ENCODE measurements around the gene MARCHF9. TPM values are rescaled to one million over a fixed set of nuclear protein-coding genes. Genes with fewer than 3 reads are reported as not detected.

Gene MARCHF9
- total RNA-seq, 1 donor from 2014 or later = 4.7 TPM

GRCh38 chr12:57806677-57807076, 51.8 kb downstream of the MARCHF9 start:
- Histone ChIP-seq H3K9me3 (ENCODE audit: control insufficient read depth in 3 of 3, low read length in 3 of 3) (no peaks in the 10 kb centered on the region), H3K27me3 (ENCODE audit: control insufficient read depth in 3 of 3, insufficient read depth in 3 of 3, low read length in 3 of 3) (no peaks in the 10 kb centered on the region), H3K27ac (ENCODE audit: low read depth, low read length) (no peak overlapping the region), H3K9ac (ENCODE audit: low read depth in 1 of 3, low read length in 3 of 3) (no peak overlapping the region), H3K4me3 (ENCODE audit: low read length in 3 of 3) (no peak overlapping the region), H3K36me3 (ENCODE audit: control insufficient read depth in 3 of 3, insufficient read depth in 3 of 3, low read length in 3 of 3) (peaks cover 72 to 88% (median 84%) of the 10 kb centered on the region in 3 donors), H3K4me1 (ENCODE audit: control insufficient read depth in 3 of 3, insufficient read depth in 3 of 3, low read length in 3 of 3) (peaks cover 0 to 4% (median 3%) of the 10 kb centered on the region in 3 donors)

GRCh38 chr12:57807285-57807684, 52.4 kb downstream of the MARCHF9 start:
- H3K9ac ChIP-seq (ENCODE audit: low read depth in 1 of 3, low read length in 3 of 3) = no peak overlapping the region
- H3K9me3 ChIP-seq (ENCODE audit: control insufficient read depth in 3 of 3, low read length in 3 of 3) = no peaks in the 10 kb centered on the region
- peaks cover 70 to 88% (median 83%) of the 10 kb centered on the region in 3 donors for H3K36me3 ChIP-seq (ENCODE audit: control insufficient read depth in 3 of 3, insufficient read depth in 3 of 3, low read length in 3 of 3)
- H3K27ac ChIP-seq (ENCODE audit: low read depth, low read length) = no peak overlapping the region
- H3K4me3 ChIP-seq (ENCODE audit: low read length in 3 of 3) = no peak overlapping the region
- H3K27me3 ChIP-seq (ENCODE audit: control insufficient read depth in 3 of 3, insufficient read depth in 3 of 3, low read length in 3 of 3) = no peaks in the 10 kb centered on the region
- H3K4me1 ChIP-seq (ENCODE audit: control insufficient read depth in 3 of 3, insufficient read depth in 3 of 3, low read length in 3 of 3) = peaks cover 0 to 4% (median 3%) of the 10 kb centered on the region in 3 donors

- Histone ChIP-seq H3K4me1 (ENCODE audit: control insufficient read depth in 3 of 3, insufficient read depth in 3 of 3, low read length in 3 of 3) (peaks cover 0 to 3% (median 3%) of the 10 kb centered on the region in 3 donors), H3K27ac (ENCODE audit: low read depth, low read length) (no peak overlapping the region), H3K9ac (ENCODE audit: low read depth in 1 of 3, low read length in 3 of 3) (no peak overlapping the region), H3K9me3 (ENCODE audit: control insufficient read depth in 3 of 3, low read length in 3 of 3) (no peaks in the 10 kb centered on the region), H3K27me3 (ENCODE audit: control insufficient read depth in 3 of 3, insufficient read depth in 3 of 3, low read length in 3 of 3) (no peaks in the 10 kb centered on the region), H3K36me3 (ENCODE audit: control insufficient read depth in 3 of 3, insufficient read depth in 3 of 3, low read length in 3 of 3) (peaks cover 68 to 88% (median 84%) of the 10 kb centered on the region in 3 donors), H3K4me3 (ENCODE audit: low read length in 3 of 3) (no peak overlapping the region)
Observed at GRCh38 chr12:57808351-57808750, 53.4 kb downstream of the MARCHF9 start.

DNA sequence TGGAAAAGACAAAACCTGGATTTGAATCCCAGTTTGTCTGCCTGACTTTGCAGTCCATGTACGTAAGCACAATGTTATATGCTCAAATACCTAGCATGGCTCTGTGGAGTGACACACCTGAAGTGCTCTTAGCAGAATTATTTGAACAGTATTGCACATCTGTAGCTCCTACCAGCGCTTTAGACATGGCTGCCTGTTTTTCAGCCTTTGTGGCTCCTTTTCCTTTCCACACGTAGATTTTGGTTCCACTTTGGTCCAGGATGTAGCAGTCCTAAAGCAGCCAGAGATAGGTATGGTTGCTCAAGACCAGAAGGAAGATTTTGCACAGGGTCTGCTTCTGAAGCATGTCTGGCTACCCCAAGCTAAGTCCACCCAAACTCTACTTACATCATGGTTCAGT, 54.5 kb downstream of the MARCHF9 start:
- Histone ChIP-seq H3K9ac (ENCODE audit: low read depth in 1 of 3, low read length in 3 of 3) (no peak overlapping the region), H3K27ac (ENCODE audit: low read depth, low read length) (no peak overlapping the region), H3K9me3 (ENCODE audit: control insufficient read depth in 3 of 3, low read length in 3 of 3) (no peaks in the 10 kb centered on the region), H3K27me3 (ENCODE audit: control insufficient read depth in 3 of 3, insufficient read depth in 3 of 3, low read length in 3 of 3) (no peaks in the 10 kb centered on the region), H3K4me1 (ENCODE audit: control insufficient read depth in 3 of 3, insufficient read depth in 3 of 3, low read length in 3 of 3) (peaks cover 0 to 7% (median 4%) of the 10 kb centered on the region in 3 donors), H3K36me3 (ENCODE audit: control insufficient read depth in 3 of 3, insufficient read depth in 3 of 3, low read length in 3 of 3) (peaks cover 70 to 80% (median 75%) of the 10 kb centered on the region in 3 donors), H3K4me3 (ENCODE audit: low read length in 3 of 3) (no peak overlapping the region)

Small RNA genes lying within 50 kb of the gene (small RNA-seq; reads per million reads assigned to genes)
- gene RNU6-1083P = not detected

Other genes with a start within 250 kb of the MARCHF9 start
- gene DDIT3, start 234.6 kb upstream of the MARCHF9 start, total RNA-seq = 11.5 TPM
- 2.6 TPM for gene MBD6, start 232.3 kb upstream of the MARCHF9 start, total RNA-seq
- 79.9 TPM for gene DCTN2, start 207.9 kb upstream of the MARCHF9 start, total RNA-seq
- gene KIF5A, start 205.1 kb upstream of the MARCHF9 start, total RNA-seq = under 0.01 TPM
- 5.7 TPM for gene PIP4K2C, start 163.9 kb upstream of the MARCHF9 start, total RNA-seq
- 7.8 TPM for gene DTX3, start 150.3 kb upstream of the MARCHF9 start, total RNA-seq
- gene ARHGEF25, start 143.7 kb upstream of the MARCHF9 start, total RNA-seq = 23.0 TPM
- gene B4GALNT1, start 121.9 kb upstream of the MARCHF9 start, total RNA-seq = 3.1 TPM
- gene OS9, start 61.0 kb upstream of the MARCHF9 start, total RNA-seq = 148 TPM
- 2.1 TPM for gene AGAP2, start 16.4 kb upstream of the MARCHF9 start, total RNA-seq
- 57.9 TPM for gene TSPAN31, start 10.1 kb upstream of the MARCHF9 start, total RNA-seq
- gene CDK4, start 2.8 kb upstream of the MARCHF9 start, total RNA-seq = 78.8 TPM
- gene CYP27B1, start 12.0 kb downstream of the MARCHF9 start, total RNA-seq = under 0.01 TPM
- gene METTL1, start 17.0 kb downstream of the MARCHF9 start, total RNA-seq = 5.7 TPM
- gene EEF1AKMT3, start 17.5 kb downstream of the MARCHF9 start, total RNA-seq = 4.2 TPM
- gene TSFM, start 27.7 kb downstream of the MARCHF9 start, total RNA-seq = 17.2 TPM
- gene AVIL, start 63.6 kb downstream of the MARCHF9 start, total RNA-seq = 3.1 TPM
- 51.1 TPM for gene CTDSP2, start 91.6 kb downstream of the MARCHF9 start, total RNA-seq
- 8.9 TPM for gene ATP23, start 186.5 kb downstream of the MARCHF9 start, total RNA-seq